IMR-90 (cell line): Measurements from ENCODE around the gene LSG1. TPM values are rescaled to one million over a fixed set of nuclear protein-coding genes. Genes with fewer than 3 reads are reported as not detected.

Experiments used
- ATAC-seq: fragments of 200-7000 bp; cut with Tn5 transposase; 2 replicates; pipeline ENCODE4 v1.9.1; 2020; ENCODE audit warnings: low read depth, mild to moderate bottlenecking, moderate library complexity
- BruUV-seq: library from RNA; stranded (reverse); fragments of 400-500 nt; replicated peaks from 2 replicates; lab custom pipeline; 2021; lab: Mats Ljungman, UMichigan
- CTCF ChIA-PET: fragments of 300-600 bp; formaldehyde crosslinking; extraction: SDS; loops from one replicate; lab custom pipeline; 2021; ENCODE audit warnings: antibody characterized with exemption; lab: Yijun Ruan, JAX
- POLR2A ChIA-PET: fragments of 300-600 bp; sonication (Branson Sonifier 250); formaldehyde crosslinking; loops from one replicate; lab custom pipeline; 2022; ENCODE audit warnings: antibody characterized with exemption; ENCODE audit not compliant: unreplicated experiment; lab: Charles Lee
- DNase-seq: peaks from one replicate; pipeline ENCODE4 v3.0.0; 2013
- H2AFZ ChIP-seq: replicated peaks from 2 replicates; pipeline ENCODE3; 2013; ENCODE audit warnings: low read length, mild to moderate bottlenecking; ENCODE audit not compliant: poor library complexity
- H2AK5ac ChIP-seq: 2 replicates; pipeline ENCODE4 v1.6.1; 2013; ENCODE audit warnings: low read depth, low read length, inconsistent platforms
- H2AK9ac ChIP-seq: replicated peaks from 2 replicates; pipeline ENCODE3; 2013; ENCODE audit warnings: mild to moderate bottlenecking, low read depth, low read length, moderate library complexity; ENCODE audit not compliant: poor library complexity
- H2BK120ac ChIP-seq: 2 replicates; pipeline ENCODE4 v1.6.1; 2013; ENCODE audit warnings: low read depth, low read length, inconsistent platforms
- H2BK15ac ChIP-seq: 3 replicates; pipeline ENCODE4 v1.6.1; 2013; ENCODE audit warnings: low read depth, low read length, inconsistent platforms
- H2BK20ac ChIP-seq: 2 replicates; pipeline ENCODE4 v1.6.1; 2013; ENCODE audit warnings: low read depth, mild to moderate bottlenecking, inconsistent platforms, low read length, moderate library complexity
- H2BK5ac ChIP-seq: 2 replicates; pipeline ENCODE4 v1.6.1; 2013; ENCODE audit warnings: mild to moderate bottlenecking, low read depth, low read length, inconsistent platforms; ENCODE audit not compliant: poor library complexity, severe bottlenecking
- H3K14ac ChIP-seq: replicated peaks from 2 replicates; pipeline ENCODE4 v1.6.1; 2013; ENCODE audit warnings: low read depth, low read length, inconsistent platforms
- H3K18ac ChIP-seq: 2 replicates; pipeline ENCODE4 v1.6.1; 2013; ENCODE audit warnings: low read depth, low read length, control low read depth
- H3K23ac ChIP-seq: 2 replicates; pipeline ENCODE4 v1.6.1; 2013; ENCODE audit warnings: low read depth, low read length, inconsistent platforms
- H3K27ac ChIP-seq: 2 replicates; pipeline ENCODE4 v1.5.1; 2013; ENCODE audit warnings: mild to moderate bottlenecking, control low read depth, low read length; ENCODE audit not compliant: insufficient read depth
- H3K27me3 ChIP-seq: 2 replicates; pipeline ENCODE4 v1.6.1; 2013; ENCODE audit warnings: low read length; ENCODE audit not compliant: control insufficient read depth, insufficient read depth
- H3K36me3 ChIP-seq: 2 replicates; pipeline ENCODE4 v1.6.1; 2013; ENCODE audit warnings: low read length, mixed read lengths; ENCODE audit not compliant: control insufficient read depth, insufficient read depth
- H3K4ac ChIP-seq: 2 replicates; pipeline ENCODE4 v1.6.1; 2013; ENCODE audit warnings: low read depth, low read length, inconsistent platforms
- H3K4me1 ChIP-seq: 2 replicates; pipeline ENCODE4 v1.6.1; 2013; ENCODE audit warnings: low read length, mixed read lengths; ENCODE audit not compliant: control insufficient read depth, insufficient read depth
- H3K4me2 ChIP-seq: 2 replicates; pipeline ENCODE4 v1.6.1; 2013; ENCODE audit warnings: low read depth, mild to moderate bottlenecking, control low read depth, low read length, moderate library complexity
- H3K4me3 ChIP-seq: 2 replicates; pipeline ENCODE4 v1.5.1; 2013; ENCODE audit warnings: low read depth, mild to moderate bottlenecking, control low read depth, low read length, moderate library complexity; ENCODE audit not compliant: insufficient read depth
- H3K56ac ChIP-seq: 2 replicates; pipeline ENCODE4 v1.6.1; 2013; ENCODE audit warnings: low read length, inconsistent platforms; ENCODE audit not compliant: insufficient read depth; ENCODE audit errors: extremely low read depth
- H3K79me1 ChIP-seq, 2 experiments: 2 replicates each; pipeline ENCODE4 v1.6.1; 2013; ENCODE audit warnings: low read length in 2 of 2, inconsistent platforms in 1 of 2, low read depth in 1 of 2
- H3K9ac ChIP-seq: 2 replicates; pipeline ENCODE4 v1.6.1; 2013; ENCODE audit warnings: low read depth, low read length, control low read depth
- H3K9me1 ChIP-seq: 2 replicates; pipeline ENCODE4 v1.6.1; 2013; ENCODE audit warnings: low read length, inconsistent platforms; ENCODE audit not compliant: insufficient read depth
- H3K9me3 ChIP-seq: 2 replicates; pipeline ENCODE4 v1.6.1; 2013; ENCODE audit warnings: low read length; ENCODE audit not compliant: control insufficient read depth, insufficient read depth
- H4K20me1 ChIP-seq: 2 replicates; pipeline ENCODE4 v1.6.1; 2013; ENCODE audit warnings: low read length, inconsistent platforms; ENCODE audit not compliant: insufficient read depth
- H4K5ac ChIP-seq: 2 replicates; pipeline ENCODE4 v1.6.1; 2013; ENCODE audit warnings: mild to moderate bottlenecking, low read depth, low read length, control low read depth
- H4K8ac ChIP-seq, 2 experiments: 2 replicates each; pipeline ENCODE4 v1.6.1; 2013; ENCODE audit warnings: low read depth in 2 of 2, low read length in 2 of 2, control low read depth in 1 of 2, inconsistent platforms in 1 of 2
- H4K91ac ChIP-seq: 2 replicates; pipeline ENCODE4 v1.6.1; 2013; ENCODE audit warnings: low read depth, low read length, inconsistent platforms; ENCODE audit not compliant: insufficient read depth
- BHLHE40 ChIP-seq: fragments of 150-350 bp; IDR thresholded peaks from 2 replicates; pipeline ENCODE4 v1.6.1; 2016; ENCODE audit warnings: mild to moderate bottlenecking, low read depth, low read length
- CHD1 ChIP-seq: IDR thresholded peaks from 2 replicates; pipeline ENCODE4 v1.6.1; 2012; ENCODE audit warnings: low read depth, low read length, improper control_type of control experiment
- FOS ChIP-seq: fragments of 150-350 bp; IDR thresholded peaks from 2 replicates; pipeline ENCODE4 v1.6.1; 2016; ENCODE audit warnings: low read depth, low read length
- MAZ ChIP-seq: IDR thresholded peaks from 2 replicates; pipeline ENCODE4 v1.6.1; 2012; ENCODE audit warnings: low read depth, mild to moderate bottlenecking, low read length, improper control_type of control experiment, moderate library complexity, borderline replicate concordance
- SMC3 ChIP-seq: fragments of 150-350 bp; IDR thresholded peaks from 2 replicates; pipeline ENCODE4 v1.6.1; 2016; ENCODE audit warnings: low read depth, mild to moderate bottlenecking, antibody characterized with exemption, low read length, moderate library complexity
- WGBS, 2 experiments: methylation state at CpG; one replicate each; pipeline versions ENCODE4 v1.1.5 to v1.1.7; 2013; ENCODE audit warnings: missing lambda C conversion rate in 2 of 2; ENCODE audit not compliant: insufficient read length in 1 of 2; ENCODE audit errors: extremely low coverage in 2 of 2; 5-methylcytosine and 5-hydroxymethylcytosine counted together
- dilution Hi-C: fragments of 300-500 bp; cut with HindIII; formaldehyde crosslinking; loops from one replicate; pipeline ENCODE4 v1.14.3; 2018; ENCODE audit warnings: low sequenced_read_pairs; ENCODE audit not compliant: unreplicated experiment
- in situ Hi-C: fragments of 300-500 bp; cut with MboI; formaldehyde crosslinking; loops from 3 replicates; pipeline ENCODE4 v1.14.3; 2019; ENCODE audit warnings: low sequenced_read_pairs, inconsistent platforms, mixed read lengths
- intact Hi-C: fragments of 100-400 bp; cut with micrococcal nuclease; formaldehyde crosslinking; loops from 2 replicates; pipeline ENCODE4 v1.10.0; 2022
- polyA plus RNA-seq, 3 experiments: library from polyadenylated mRNA; depleted of rRNA; stranded (reverse); fragments of >200 nt; gene quantifications; 2 replicates each; pipeline ENCODE4 v1.2.3, GENCODE V29; 2012; ENCODE audit warnings: low replicate concordance in 1 of 3
- total RNA-seq: library from RNA; depleted of rRNA; stranded (reverse); fragments of >200 nt; gene quantifications from 2 replicates; pipeline ENCODE4 v1.2.3, GENCODE V29; 2012
- TF ChIP-seq, protein P1 (sequence below): fragments of 150-350 bp; IDR thresholded peaks from 2 replicates; pipeline ENCODE4 v1.6.1; 2017; ENCODE audit warnings: mild to moderate bottlenecking, antibody characterized with exemption, low read length, low read depth

Gene LSG1
- total and polyA plus RNA-seq, 2 of the 4 experiments (the other 2 are of a cell fraction) = 26.8 to 45.2 TPM

DNA sequence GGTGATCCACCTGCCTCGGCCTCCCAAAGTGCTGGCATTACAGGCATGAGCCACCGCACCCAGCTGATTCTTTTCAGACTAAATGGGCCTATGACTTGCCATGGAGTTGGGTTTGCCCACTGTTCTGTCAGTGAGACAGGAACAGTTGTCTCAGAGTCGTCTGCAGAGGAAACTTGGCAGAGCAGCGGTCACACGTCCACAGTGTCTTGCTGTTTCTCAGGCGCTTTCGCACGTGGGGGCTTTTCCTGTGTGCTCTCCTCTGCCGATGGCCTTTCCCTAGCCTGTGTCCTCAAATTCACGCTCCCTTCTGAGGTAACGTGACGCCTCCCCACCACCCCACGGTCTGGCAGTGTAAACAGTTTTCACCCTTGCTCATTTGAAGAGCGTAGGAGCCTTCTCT is 50.0 kb downstream of the LSG1 start:
- H2BK5ac ChIP-seq = no peak overlapping the region
- H2BK15ac ChIP-seq = no peak overlapping the region
- H4K8ac ChIP-seq = no peak overlapping the region
- peaks cover 50% of the 10 kb centered on the region for H3K36me3 ChIP-seq
- H2AK9ac ChIP-seq = no peak overlapping the region
- H2BK120ac ChIP-seq = no peak overlapping the region
- H3K9me3 ChIP-seq = no peaks in the 10 kb centered on the region
- no peak overlapping the region for H3K18ac ChIP-seq
- no peak overlapping the region for H3K4ac ChIP-seq
- ChIA-PET POLR2A (interaction anchor here (0.7 kb wide), 1 partner anchor 73 kb away, joined by 6 read pairs; no protein-coding TSS in a partner anchor), CTCF (no interaction called here)
- H2BK20ac ChIP-seq = no peak overlapping the region
- H3K4me2 ChIP-seq = no peak overlapping the region
- no peak overlapping the region for H3K27ac ChIP-seq
- H2AK5ac ChIP-seq = no peak overlapping the region
- no peak overlapping the region for H3K4me3 ChIP-seq
- H3K79me1 ChIP-seq = peaks cover 0 to 10% of the 10 kb centered on the region in 2 experiments; a peak in 3 of 4 replicates
- in situ Hi-C loops = no loop called here
- no peak overlapping the region for H3K14ac ChIP-seq
- H3K23ac ChIP-seq = no peak overlapping the region
- peaks cover 6% of the 10 kb centered on the region; the same call in 1 of the 2 replicates for H3K9me1 ChIP-seq
- no TSS peak for BruUV-seq
- H2AFZ ChIP-seq = no peak overlapping the region
- ATAC-seq = no peak
- H3K27me3 ChIP-seq = no peaks in the 10 kb centered on the region
- no peak for TF ChIP-seq CHD1
- no peak for TF ChIP-seq FOS
- no peak for TF ChIP-seq BHLHE40
- TF ChIP-seq MAZ = no peak
- TF ChIP-seq, protein P1, sequence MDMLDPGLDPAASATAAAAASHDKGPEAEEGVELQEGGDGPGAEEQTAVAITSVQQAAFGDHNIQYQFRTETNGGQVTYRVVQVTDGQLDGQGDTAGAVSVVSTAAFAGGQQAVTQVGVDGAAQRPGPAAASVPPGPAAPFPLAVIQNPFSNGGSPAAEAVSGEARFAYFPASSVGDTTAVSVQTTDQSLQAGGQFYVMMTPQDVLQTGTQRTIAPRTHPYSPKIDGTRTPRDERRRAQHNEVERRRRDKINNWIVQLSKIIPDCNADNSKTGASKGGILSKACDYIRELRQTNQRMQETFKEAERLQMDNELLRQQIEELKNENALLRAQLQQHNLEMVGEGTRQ = no peak
- no peak for TF ChIP-seq SMC3
- H3K9ac ChIP-seq = no peak overlapping the region
- H3K4me1 ChIP-seq = 0 out of 2 replicates have a peak, but pooled peaks cover 2% of the 10 kb centered on the region
- 76% methylated on average over 13 of the region's 14 CpGs; no CpG with 5 or more reads in 1 of the 2 experiments for WGBS, 2 experiments
- no peak overlapping the region for H3K56ac ChIP-seq
- H4K5ac ChIP-seq = no peak overlapping the region
- H4K20me1 ChIP-seq = peaks cover 3% of the 10 kb centered on the region; the same call in 1 of the 2 replicates
- intact Hi-C loops = no loop called here
- no peak overlapping the region for H4K91ac ChIP-seq
- dilution Hi-C loops = no loop called here
- no peak for DNase-seq
